Measurements from ENCODE around the gene GLA.

Gene GLA

DNA sequence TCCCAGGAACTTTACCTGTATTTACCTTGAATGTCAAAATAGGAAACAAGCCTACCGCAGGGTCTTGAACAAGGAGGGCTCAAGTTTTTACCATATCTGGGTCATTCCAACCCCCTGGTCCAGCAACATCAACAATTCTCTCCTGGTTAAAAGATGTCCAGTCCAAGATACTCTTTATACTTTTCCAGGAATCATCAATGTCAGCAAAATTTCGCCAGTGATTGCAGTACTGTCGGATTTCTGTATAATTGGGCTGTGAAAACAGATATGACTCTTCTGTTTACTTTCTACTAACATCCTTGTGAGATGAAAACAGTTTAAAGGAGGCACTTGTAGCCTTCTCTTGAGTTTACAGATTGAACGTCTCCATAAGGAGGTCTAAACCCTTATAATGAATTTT, 9.0 kb downstream of the GLA start:
- no peak overlapping the region for H3K27ac ChIP-seq (ENCODE audit: low read depth, low read length)
- no peaks in the 10 kb centered on the region for H3K27me3 ChIP-seq (ENCODE audit: control insufficient read depth, insufficient read depth, low read length)
- peaks cover 60% of the 10 kb centered on the region for H3K36me3 ChIP-seq (ENCODE audit: control insufficient read depth, insufficient read depth, low read length)
- no peaks in the 10 kb centered on the region for H3K4me1 ChIP-seq (ENCODE audit: control insufficient read depth, insufficient read depth, low read length)
- H3K4me3 ChIP-seq (ENCODE audit: low read depth, low read length) = no peak overlapping the region
- H3K9ac ChIP-seq (ENCODE audit: low read depth, low read length) = no peak overlapping the region
- peaks cover 17% of the 10 kb centered on the region for H3K9me3 ChIP-seq (ENCODE audit: control insufficient read depth, insufficient read depth, low read length)

DNA sequence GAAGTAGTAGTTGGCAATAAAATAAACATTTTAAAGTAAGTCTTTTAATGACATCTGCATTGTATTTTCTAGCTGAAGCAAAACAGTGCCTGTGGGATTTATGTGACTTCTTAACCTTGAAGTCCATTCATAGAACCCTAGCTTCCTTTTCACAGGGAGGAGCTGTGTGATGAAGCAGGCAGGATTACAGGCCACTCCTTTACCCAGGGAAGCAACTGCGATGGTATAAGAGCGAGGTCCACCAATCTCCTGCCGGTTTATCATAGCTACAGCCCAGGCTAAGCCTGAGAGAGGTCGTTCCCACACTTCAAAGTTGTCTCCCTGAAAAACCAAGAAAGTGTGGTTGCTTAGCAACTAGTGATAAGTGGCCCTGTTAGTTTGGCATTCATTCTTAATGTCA, 9.9 kb downstream of the GLA start:
- H3K36me3 ChIP-seq (ENCODE audit: control insufficient read depth, insufficient read depth, low read length) = peaks cover 61% of the 10 kb centered on the region
- H3K27ac ChIP-seq (ENCODE audit: low read depth, low read length) = peak overlapping the region; percentile 59
- H3K9ac ChIP-seq (ENCODE audit: low read depth, low read length) = no peak overlapping the region
- no peaks in the 10 kb centered on the region for H3K27me3 ChIP-seq (ENCODE audit: control insufficient read depth, insufficient read depth, low read length)
- no peaks in the 10 kb centered on the region for H3K4me1 ChIP-seq (ENCODE audit: control insufficient read depth, insufficient read depth, low read length)
- no peak overlapping the region for H3K4me3 ChIP-seq (ENCODE audit: low read depth, low read length)
- H3K9me3 ChIP-seq (ENCODE audit: control insufficient read depth, insufficient read depth, low read length) = peaks cover 19% of the 10 kb centered on the region

DNA sequence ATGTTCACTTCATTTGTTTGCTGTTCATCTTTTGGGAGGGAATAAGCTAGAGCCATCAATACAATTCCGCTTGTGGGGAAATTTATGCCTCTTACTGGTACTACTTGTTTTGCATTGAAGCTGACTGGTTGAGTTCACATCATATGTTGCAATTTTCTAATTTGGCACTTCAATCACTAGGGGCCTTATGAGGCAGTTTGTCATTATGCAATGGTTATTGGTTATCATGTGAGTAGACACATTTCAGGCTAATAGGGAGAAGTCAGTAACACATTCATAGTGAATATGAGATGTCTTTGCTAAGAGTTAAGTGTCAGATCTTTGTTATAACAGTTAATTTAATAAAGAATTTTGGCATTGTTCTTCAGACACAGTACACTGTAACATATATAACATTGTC, 11.9 kb downstream of the GLA start:
- Histone ChIP-seq H3K9me3 (ENCODE audit: control insufficient read depth, insufficient read depth, low read length) (peaks cover 31% of the 10 kb centered on the region), H3K4me1 (ENCODE audit: control insufficient read depth, insufficient read depth, low read length) (no peaks in the 10 kb centered on the region), H3K36me3 (ENCODE audit: control insufficient read depth, insufficient read depth, low read length) (peaks cover 64% of the 10 kb centered on the region), H3K27ac (ENCODE audit: low read depth, low read length) (no peak overlapping the region), H3K4me3 (ENCODE audit: low read depth, low read length) (no peak overlapping the region), H3K27me3 (ENCODE audit: control insufficient read depth, insufficient read depth, low read length) (no peaks in the 10 kb centered on the region), H3K9ac (ENCODE audit: low read depth, low read length) (no peak overlapping the region)

DNA sequence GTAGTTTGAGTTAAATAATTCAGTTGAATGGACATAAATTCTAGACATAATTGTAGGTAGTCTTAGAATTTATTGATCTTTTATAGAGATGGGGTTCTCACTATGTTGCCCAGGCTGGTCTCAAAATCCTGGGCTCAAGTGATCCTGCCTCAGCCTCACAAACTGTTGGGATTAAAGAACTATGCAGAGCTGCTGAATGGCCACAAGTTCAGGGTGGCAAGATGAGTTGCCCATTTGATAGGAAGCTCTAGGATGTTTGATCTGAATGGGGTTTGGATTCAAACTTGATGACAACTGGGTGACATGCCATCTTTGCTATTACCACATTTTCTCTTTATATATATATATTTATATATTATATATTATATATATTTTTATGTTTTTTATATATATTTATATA, 13.4 kb downstream of the GLA start:
- Histone ChIP-seq H3K4me1 (ENCODE audit: control insufficient read depth, insufficient read depth, low read length) (no peaks in the 10 kb centered on the region), H3K27me3 (ENCODE audit: control insufficient read depth, insufficient read depth, low read length) (no peaks in the 10 kb centered on the region), H3K4me3 (ENCODE audit: low read depth, low read length) (no peak overlapping the region), H3K27ac (ENCODE audit: low read depth, low read length) (no peak overlapping the region), H3K9me3 (ENCODE audit: control insufficient read depth, insufficient read depth, low read length) (peaks cover 32% of the 10 kb centered on the region), H3K9ac (ENCODE audit: low read depth, low read length) (no peak overlapping the region), H3K36me3 (ENCODE audit: control insufficient read depth, insufficient read depth, low read length) (peaks cover 53% of the 10 kb centered on the region)

DNA sequence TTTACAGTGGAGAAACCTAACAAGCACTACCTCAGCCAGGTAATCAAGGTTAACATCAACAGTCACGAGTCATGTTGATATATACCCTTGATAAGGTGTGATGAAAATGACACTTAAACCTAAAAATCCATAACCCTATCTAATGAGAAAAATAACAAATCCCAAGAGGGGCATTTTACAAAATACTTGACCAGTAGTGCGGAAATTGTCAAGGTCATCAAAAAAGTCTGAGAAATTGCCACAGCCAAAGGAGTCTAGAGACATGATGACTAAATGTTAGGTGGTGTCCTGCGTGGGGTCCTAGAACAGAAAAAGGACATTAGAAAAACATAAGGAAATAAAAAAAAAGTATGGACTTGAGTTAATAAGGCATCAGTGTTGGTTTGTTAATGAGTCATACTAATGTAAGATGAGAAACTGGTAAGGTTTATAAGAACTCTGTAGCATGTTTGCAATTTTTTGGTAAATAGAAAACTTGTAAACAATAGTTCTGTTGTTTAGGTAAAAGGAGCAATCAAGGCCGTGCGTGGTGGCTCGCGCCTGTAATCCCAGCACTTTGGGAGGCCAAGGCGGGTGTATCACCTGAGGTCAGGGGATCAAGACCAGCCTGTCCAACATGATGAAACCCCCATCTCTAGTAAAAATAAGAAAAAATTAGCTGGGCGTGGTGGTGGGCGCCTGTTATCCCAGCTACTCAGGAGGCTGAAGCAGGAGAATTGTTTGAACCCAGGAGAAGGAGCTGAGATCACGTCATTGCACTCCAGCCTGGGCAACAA, 14.0 kb downstream of the GLA start:
- H3K36me3 ChIP-seq (ENCODE audit: control insufficient read depth, insufficient read depth, low read length) = peaks cover 52% of the 10 kb centered on the region
- H3K4me3 ChIP-seq (ENCODE audit: low read depth, low read length) = no peak overlapping the region; the same call in 1 of the 2 replicates
- H3K27ac ChIP-seq (ENCODE audit: low read depth, low read length) = peak overlapping the region; percentile 1
- no peaks in the 10 kb centered on the region for H3K4me1 ChIP-seq (ENCODE audit: control insufficient read depth, insufficient read depth, low read length)
- H3K9ac ChIP-seq (ENCODE audit: low read depth, low read length) = no peak overlapping the region
- peaks cover 30% of the 10 kb centered on the region for H3K9me3 ChIP-seq (ENCODE audit: control insufficient read depth, insufficient read depth, low read length)
- no peaks in the 10 kb centered on the region for H3K27me3 ChIP-seq (ENCODE audit: control insufficient read depth, insufficient read depth, low read length)

DNA sequence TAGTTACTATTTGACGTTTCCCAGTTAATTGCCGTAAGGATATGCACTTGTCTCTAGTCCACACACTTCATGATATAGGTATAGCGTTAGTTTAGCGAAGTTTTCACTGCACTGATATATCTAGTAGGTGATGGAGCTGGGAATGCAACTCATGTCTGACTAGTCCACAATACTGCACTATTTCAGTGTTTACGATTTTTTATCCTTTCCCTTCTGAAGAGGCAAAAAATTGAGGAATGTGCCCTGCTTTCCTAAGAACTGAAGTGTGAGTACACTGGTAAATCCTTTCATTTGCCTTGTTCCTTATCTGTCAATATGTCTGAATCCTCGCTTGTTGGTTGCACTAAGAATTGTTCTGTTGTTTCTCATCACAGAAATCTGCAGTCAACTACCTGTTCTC, 15.9 kb downstream of the GLA start:
- Histone ChIP-seq H3K4me1 (ENCODE audit: control insufficient read depth, insufficient read depth, low read length) (no peaks in the 10 kb centered on the region), H3K9ac (ENCODE audit: low read depth, low read length) (peak overlapping the region; percentile 91), H3K4me3 (ENCODE audit: low read depth, low read length) (peak overlapping the region; percentile 76), H3K36me3 (ENCODE audit: control insufficient read depth, insufficient read depth, low read length) (peaks cover 48% of the 10 kb centered on the region), H3K9me3 (ENCODE audit: control insufficient read depth, insufficient read depth, low read length) (peaks cover 25% of the 10 kb centered on the region), H3K27me3 (ENCODE audit: control insufficient read depth, insufficient read depth, low read length) (no peaks in the 10 kb centered on the region), H3K27ac (ENCODE audit: low read depth, low read length) (peak overlapping the region; percentile 93)

DNA sequence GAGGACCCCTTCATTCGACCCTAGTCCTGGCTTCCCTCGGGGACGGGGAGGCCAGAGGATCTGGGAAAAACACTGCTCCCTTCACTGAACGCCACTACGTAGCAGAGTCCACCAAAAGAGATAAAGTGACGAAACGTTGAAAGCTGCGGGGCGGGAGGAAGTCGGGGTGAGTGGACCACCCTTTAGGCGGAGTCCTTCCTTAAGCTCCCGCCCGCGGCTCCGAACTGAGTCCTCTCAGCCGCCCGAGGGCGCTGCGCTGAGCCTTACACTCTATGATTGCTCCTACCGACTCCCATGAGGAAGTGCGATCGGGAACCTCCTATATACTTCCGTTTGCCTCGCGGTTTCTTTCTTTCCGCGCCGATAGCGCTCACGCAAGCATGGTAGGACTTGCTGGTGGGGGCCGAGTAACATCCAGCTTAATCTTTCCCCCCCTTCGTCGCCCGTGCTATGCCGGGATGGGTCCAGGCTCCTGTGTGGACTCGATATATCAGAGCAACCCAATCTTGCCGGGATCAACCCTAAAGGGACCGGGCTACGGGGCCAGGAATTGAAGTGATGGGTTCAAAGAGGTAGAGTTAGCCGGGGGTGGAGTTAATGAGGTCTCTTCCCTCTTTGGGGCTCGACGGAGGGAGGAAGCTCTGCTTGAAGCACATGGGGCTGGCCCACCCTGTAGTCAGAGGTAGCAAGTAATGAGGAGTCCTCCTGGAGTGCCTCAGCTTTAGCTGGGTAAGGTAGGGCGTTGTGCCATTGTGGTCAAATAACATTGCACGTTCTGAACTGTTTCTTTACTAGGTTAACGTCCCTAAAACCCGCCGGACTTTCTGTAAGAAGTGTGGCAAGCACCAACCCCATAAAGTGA, 16.8 kb downstream of the GLA start, which contains the start of gene RPL36A:
Gene RPL36A, plus strand, starts transcription at position 348 of the 862 bp plus-strand sequence. Its CDS starts 33 bp downstream, at position 381.
- Histone ChIP-seq H3K27ac (ENCODE audit: low read depth, low read length) (peak within 1 kb of the TSS; percentile 93), H3K27me3 (ENCODE audit: control insufficient read depth, insufficient read depth, low read length) (no peaks in the 10 kb centered on the region), H3K36me3 (ENCODE audit: control insufficient read depth, insufficient read depth, low read length) (peaks cover 41% of the 10 kb centered on the region), H3K4me3 (ENCODE audit: low read depth, low read length) (peak within 1 kb of the TSS; percentile 76), H3K4me1 (ENCODE audit: control insufficient read depth, insufficient read depth, low read length) (no peaks in the 10 kb centered on the region), H3K9me3 (ENCODE audit: control insufficient read depth, insufficient read depth, low read length) (peaks cover 27% of the 10 kb centered on the region), H3K9ac (ENCODE audit: low read depth, low read length) (peak within 1 kb of the TSS; percentile 91)

DNA sequence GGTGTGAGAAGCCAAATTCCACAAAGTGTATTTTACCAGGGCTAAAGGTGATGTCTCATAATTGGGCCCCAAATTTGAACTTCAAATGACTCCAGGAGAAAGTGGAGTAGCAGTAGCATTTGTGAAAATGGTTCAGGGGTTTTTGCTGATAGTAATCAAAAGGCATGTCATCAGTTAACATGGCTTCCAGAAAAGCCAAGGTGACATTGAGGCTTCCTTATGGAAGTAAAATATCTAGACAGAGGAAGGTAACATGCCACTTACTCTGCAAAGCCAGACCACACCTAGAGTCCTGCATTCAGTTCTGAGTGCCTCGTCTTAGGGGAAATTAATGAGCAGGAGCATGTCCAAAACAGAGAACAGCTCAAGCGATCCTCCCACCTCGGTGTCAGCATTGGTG, 19.1 kb downstream of the GLA start:
- Histone ChIP-seq H3K9me3 (ENCODE audit: control insufficient read depth, insufficient read depth, low read length) (peaks cover 34% of the 10 kb centered on the region), H3K36me3 (ENCODE audit: control insufficient read depth, insufficient read depth, low read length) (peaks cover 22% of the 10 kb centered on the region), H3K4me3 (ENCODE audit: low read depth, low read length) (no peak overlapping the region), H3K9ac (ENCODE audit: low read depth, low read length) (no peak overlapping the region), H3K4me1 (ENCODE audit: control insufficient read depth, insufficient read depth, low read length) (no peaks in the 10 kb centered on the region), H3K27ac (ENCODE audit: low read depth, low read length) (no peak overlapping the region), H3K27me3 (ENCODE audit: control insufficient read depth, insufficient read depth, low read length) (no peaks in the 10 kb centered on the region)

DNA sequence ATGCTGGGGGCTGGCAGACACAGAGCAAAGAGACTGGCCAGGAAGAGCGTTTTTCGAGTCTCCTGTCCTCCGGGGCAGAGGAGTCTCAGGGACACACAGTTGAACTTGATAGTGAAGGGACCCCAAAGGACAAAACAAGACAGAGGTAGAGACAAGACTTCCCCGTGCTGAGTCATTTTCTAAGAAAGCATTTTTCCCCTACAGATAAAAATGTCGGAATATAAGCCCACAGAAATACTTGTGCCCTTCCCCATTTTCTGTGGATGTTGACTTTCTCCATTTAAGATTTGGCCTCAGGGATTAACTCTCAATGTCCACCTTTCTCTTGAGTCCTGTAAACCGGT, 21.2 kb downstream of the GLA start:
- Histone ChIP-seq H3K27ac (ENCODE audit: low read depth, low read length) (no peak overlapping the region), H3K4me1 (ENCODE audit: control insufficient read depth, insufficient read depth, low read length) (no peaks in the 10 kb centered on the region), H3K9ac (ENCODE audit: low read depth, low read length) (no peak overlapping the region), H3K9me3 (ENCODE audit: control insufficient read depth, insufficient read depth, low read length) (peaks cover 26% of the 10 kb centered on the region), H3K36me3 (ENCODE audit: control insufficient read depth, insufficient read depth, low read length) (peaks cover 3% of the 10 kb centered on the region), H3K4me3 (ENCODE audit: low read depth, low read length) (no peak overlapping the region), H3K27me3 (ENCODE audit: control insufficient read depth, insufficient read depth, low read length) (no peaks in the 10 kb centered on the region)

DNA sequence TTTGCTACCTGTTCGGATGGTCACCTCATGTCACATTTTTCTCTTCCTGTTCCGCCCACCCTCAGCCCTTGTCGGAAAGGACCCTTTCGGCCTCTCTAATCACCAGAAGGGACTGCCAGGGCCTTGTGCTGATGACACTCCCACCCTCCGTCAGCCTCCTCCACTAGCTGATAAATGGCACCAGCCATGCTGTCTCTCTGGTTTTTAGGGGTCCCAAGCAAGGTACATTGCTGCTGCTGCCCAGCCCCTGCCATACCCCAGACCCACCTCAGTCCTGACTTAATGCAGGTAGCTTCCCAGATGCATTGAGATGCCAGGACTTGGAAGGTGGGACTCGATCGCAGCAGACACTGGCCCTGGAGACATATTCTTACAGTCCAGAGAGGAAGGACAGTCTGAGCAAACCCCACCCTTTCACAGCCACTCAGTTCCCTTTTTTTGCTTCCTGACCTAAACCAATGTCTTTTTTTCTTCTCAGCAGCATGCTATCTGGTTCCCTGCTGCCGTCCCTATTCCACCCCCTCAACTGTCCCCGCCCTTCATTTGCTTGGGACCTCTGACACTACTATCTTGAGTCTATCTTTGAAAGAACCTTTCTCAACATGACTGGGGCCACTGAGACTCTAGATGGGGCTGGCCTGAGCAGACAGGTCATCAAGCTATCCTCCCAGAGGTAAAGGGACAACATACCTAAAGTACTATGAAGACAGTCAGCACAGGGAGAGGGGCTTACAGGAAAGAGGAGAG, 21.8 kb downstream of the GLA start, which contains the start of gene BTK:
Gene BTK, minus strand, starts transcription at position 397 of the 747 bp plus-strand sequence. CDS start 10,907 bp downstream, outside the sequence.
- H3K27ac ChIP-seq (ENCODE audit: low read depth, low read length) = no peak within 1 kb of the TSS

More for the DNA sequence above, 21.8 kb downstream of the GLA start, which contains the start of gene BTK:
- H3K36me3 ChIP-seq (ENCODE audit: control insufficient read depth, insufficient read depth, low read length) = no peaks in the 10 kb centered on the region
- no peaks in the 10 kb centered on the region for H3K27me3 ChIP-seq (ENCODE audit: control insufficient read depth, insufficient read depth, low read length)
- H3K4me3 ChIP-seq (ENCODE audit: low read depth, low read length) = no peak within 1 kb of the TSS
- peaks cover 27% of the 10 kb centered on the region for H3K9me3 ChIP-seq (ENCODE audit: control insufficient read depth, insufficient read depth, low read length)
- no peak within 1 kb of the TSS for H3K9ac ChIP-seq (ENCODE audit: low read depth, low read length)
- no peaks in the 10 kb centered on the region for H3K4me1 ChIP-seq (ENCODE audit: control insufficient read depth, insufficient read depth, low read length)

Data from HUES48 (cell line).